Fibroblast of mammary gland (primary cell): ENCODE data around the gene ASAP2.

Experiments
- DNase-seq: peaks from one replicate; pipeline ENCODE4 v3.0.0-alpha.2; 2010; ENCODE audit warnings: low read depth
- H3K4me3 ChIP-seq: 2 replicates; pipeline ENCODE4 v1.5.1; 2011; ENCODE audit warnings: low read depth, mild to moderate bottlenecking, low read length, moderate library complexity; ENCODE audit not compliant: control insufficient read depth
- TF ChIP-seq, protein P1 (sequence below): conservative IDR thresholded peaks from 2 replicates; pipeline ENCODE4 v1.5.1; 2011; ENCODE audit warnings: low read depth, low read length, inconsistent platforms; ENCODE audit not compliant: control insufficient read depth, insufficient read depth

The ASAP2 gene

DNA sequence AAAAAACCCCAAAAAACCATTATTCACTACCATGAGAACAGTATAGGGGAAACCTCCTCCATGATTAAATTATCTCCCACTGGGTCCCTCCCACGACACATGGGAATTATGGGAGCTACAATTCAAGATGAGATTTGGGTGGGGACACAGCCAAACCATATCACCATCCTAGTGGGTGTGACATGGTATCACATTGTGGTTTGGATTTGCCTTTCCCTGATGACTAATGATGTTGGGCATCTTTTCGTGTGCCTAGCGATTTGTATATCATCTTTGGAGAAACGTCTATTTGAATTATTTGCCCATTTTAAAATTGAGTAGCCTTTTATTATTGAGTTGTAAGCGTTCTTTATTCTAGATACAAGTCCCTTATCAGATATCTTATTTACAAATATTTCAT is 8.7 kb upstream of the ASAP2 start:
- TF ChIP-seq, protein P1, sequence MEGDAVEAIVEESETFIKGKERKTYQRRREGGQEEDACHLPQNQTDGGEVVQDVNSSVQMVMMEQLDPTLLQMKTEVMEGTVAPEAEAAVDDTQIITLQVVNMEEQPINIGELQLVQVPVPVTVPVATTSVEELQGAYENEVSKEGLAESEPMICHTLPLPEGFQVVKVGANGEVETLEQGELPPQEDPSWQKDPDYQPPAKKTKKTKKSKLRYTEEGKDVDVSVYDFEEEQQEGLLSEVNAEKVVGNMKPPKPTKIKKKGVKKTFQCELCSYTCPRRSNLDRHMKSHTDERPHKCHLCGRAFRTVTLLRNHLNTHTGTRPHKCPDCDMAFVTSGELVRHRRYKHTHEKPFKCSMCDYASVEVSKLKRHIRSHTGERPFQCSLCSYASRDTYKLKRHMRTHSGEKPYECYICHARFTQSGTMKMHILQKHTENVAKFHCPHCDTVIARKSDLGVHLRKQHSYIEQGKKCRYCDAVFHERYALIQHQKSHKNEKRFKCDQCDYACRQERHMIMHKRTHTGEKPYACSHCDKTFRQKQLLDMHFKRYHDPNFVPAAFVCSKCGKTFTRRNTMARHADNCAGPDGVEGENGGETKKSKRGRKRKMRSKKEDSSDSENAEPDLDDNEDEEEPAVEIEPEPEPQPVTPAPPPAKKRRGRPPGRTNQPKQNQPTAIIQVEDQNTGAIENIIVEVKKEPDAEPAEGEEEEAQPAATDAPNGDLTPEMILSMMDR = no peak
- no peak for DNase-seq
- H3K4me3 ChIP-seq = no peak overlapping the region

DNA sequence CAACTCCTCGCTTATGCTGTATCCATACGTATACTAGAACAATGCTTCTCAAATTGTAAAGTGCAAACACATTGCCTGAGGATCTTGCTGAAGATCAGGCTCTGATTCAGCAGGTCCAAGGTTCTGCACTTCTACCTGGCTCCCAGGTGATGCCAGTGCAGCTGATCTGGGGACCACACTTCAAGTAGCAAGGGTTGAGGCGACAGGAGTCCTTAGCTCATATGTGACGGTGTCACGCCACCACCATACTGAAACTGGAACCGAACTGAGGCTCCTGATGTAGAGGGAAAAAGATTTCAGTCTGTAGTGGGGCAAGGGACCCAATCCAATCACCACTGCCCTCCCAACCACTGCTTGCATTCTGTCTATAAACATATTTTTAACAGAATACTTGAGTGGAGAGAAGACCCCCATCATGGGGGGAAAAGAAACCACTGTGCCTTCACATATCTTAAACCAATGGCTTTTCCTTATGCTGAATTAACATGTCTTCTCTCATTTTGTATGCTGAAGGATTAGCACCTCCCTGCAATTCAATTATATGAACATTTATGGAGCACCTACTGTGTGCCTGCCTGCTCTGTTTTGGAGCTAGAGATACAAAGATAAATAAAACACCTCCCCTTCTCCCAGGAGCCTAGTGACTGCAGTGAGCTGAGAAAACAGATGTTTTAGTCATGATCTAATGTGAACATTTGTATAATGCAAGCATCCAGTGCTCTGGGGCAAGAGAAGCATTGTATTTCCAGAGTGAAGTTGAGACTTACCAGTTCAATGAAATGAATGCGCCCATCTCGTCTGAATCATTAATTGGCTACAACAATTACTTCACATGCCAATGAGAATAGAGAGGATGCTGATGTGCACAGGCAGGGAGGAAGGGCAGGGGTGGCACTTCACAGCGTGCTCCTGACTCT is 6.6 kb upstream of the ASAP2 start:
- peak; percentile 65 for DNase-seq
- TF ChIP-seq, protein P1 = no peak
- H3K4me3 ChIP-seq = no peak overlapping the region

DNA sequence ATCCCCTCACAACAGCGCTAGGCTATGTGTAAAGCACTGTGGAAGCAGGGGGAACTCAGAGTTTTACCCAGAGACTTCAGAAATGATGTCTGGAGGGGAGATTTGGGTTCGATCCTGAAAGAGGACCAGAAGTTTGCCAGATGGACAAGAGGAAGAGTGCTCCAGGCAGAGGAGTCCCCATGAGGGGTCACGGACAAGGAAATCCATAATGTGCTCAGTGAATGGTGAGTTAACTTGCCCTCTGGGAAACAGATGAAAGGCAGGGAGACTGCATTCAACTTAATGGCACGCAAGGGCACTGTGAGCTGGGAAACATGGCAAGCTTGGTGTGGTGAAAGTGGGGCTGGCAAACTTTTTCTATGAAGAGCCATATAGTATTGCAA is 6.0 kb upstream of the ASAP2 start:
- H3K4me3 ChIP-seq = no peak overlapping the region
- no peak for DNase-seq
- TF ChIP-seq, protein P1 = no peak

DNA sequence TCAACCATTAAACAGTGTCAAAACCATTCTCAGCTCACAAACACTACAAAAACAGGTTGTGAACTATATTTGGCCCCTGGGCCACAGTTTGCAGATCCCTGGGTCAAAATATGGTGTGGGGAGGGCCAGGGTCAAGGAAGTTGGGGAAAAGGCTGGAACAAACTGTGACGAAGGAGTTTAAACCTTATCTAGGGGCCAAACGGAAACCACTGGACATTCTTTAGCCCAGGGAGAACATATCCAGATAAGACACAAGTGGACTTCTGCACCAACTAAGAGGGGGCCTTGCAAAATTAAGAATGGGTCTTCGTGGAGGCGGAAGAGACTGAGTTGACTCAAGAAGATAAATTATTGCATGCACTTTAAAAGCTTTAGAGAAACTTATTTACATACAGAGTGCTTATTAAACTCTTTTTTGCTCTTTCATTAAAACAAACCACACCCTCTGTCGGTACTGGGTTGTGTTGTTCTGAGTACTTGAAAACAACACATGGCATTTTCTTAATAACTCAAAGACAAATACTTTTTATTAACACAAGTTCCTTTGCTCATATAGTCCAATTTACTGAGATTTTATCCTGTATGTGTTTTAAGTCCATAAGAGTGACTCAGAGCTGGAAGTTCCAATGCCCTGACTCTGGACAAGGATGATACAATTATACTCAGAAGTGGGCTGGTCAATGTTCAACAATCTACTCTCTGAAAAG is 5.3 kb upstream of the ASAP2 start:
- TF ChIP-seq, protein P1 = no peak
- peak; percentile 79 for DNase-seq
- no peak overlapping the region for H3K4me3 ChIP-seq

DNA sequence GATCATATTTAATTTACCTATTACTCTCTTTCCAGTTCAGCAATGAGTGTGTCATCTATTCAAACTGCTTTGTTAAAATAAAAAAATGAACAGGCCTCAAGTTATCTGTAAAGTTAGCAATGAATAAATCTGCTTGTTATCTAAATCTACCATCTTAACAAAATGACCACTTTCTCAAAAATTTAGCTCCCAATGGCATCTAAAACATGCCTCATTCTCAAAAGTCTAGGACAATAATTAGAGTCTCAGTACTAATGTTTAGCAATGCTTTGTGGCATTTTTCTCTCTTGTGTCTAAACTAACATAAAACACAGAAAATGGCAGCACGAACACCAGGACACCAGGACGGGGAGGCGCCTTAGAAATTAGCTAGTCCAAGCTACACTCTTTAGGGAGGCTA is 3.6 kb upstream of the ASAP2 start:
- no peak for DNase-seq
- H3K4me3 ChIP-seq = no peak overlapping the region
- TF ChIP-seq, protein P1 = no peak

DNA sequence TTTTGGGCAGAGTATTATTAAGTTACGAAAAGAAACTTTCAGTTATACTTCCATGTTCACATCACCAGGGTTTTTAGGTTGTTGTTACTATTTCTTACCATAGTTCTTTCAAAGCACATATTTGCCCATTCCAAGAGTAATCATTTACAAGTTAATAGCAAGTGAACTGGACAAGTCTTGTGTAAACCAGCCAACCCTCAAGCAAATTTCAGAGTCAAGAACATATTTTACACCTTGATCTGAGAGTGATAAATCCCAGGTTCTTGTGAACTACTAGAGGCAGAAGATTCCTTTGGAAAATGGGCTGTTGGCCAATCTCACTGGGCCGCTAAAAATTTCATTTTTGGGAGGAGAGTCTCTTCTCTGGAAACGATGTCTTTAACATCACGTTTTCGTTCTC is 2.7 kb upstream of the ASAP2 start:
- TF ChIP-seq, protein P1 = no peak
- no peak for DNase-seq
- no peak overlapping the region for H3K4me3 ChIP-seq
